ENCODE data around the gene EEF1AKMT3. TPM values are rescaled to one million over a fixed set of nuclear protein-coding genes. Genes with fewer than 3 reads are reported as not detected.

Gene EEF1AKMT3
- total RNA-seq, 1 donor: 6.9 TPM

DNA sequence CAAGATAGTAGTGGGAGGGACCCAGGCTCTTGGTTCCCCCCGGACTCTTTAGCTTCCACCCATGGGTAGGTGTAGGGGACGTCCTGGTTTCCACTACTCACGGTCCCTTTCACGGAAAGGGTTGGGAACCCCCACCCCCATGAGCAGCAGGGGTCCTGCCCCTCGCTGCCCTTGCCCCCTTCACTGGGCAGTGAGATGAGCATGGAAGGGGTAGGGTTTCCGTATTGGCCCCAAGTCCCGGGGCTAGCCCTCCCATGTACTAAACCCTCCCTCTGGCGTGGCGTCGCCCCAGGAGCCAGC, 46.6 kb upstream of the EEF1AKMT3 start:
- DNase-seq (ENCODE audit: low read depth): no peak
- peak overlapping the region; percentile 86 for H3K4me3 ChIP-seq (ENCODE audit: low read depth, low read length)
- no peak for TF ChIP-seq CTCF (IDR thresholded peaks at IDR 0.05; ENCODE audit: insufficient read depth, low read depth, low read length)

DNA sequence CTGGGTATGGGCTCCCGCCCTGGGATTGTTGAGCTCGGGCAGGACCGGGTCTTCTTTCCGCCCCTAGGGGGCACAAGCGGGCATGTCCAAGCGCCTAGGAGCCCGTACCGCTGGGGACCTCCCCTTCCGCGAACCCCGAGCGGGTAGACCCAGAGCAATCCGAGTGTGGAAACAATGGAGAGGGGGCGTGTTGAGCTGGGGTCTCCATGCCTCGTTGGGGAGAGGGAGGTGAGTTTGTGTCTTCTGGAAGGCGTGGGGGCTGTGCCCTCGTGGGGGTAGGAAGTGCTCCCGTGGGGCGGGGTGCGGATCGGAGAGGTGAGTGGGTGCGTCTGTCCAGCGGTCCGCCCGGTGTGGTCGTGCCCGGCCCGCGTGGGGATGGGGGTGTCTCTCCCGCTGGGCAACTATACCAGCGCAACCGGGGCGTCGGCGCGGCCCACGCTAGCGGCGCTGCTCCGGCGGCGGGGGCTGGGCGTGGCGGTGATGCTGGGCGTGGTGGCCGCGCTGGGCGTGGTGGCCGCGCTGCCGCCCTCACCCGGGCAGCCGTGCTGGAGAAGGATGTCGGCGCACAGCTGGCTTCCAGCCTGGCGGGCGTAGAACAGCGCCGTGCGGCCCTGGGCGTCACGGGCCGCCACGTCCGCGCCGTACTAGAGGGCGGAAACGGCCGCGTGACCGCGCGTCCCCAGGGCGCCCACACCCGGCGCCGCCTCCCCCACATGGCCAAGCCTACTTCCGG, 46.1 kb upstream of the EEF1AKMT3 start:
- H3K4me3 ChIP-seq (ENCODE audit: low read depth, low read length): peak overlapping the region; percentile 86
- peak; percentile 87 for DNase-seq (ENCODE audit: low read depth)
- TF ChIP-seq CTCF (IDR thresholded peaks at IDR 0.05; ENCODE audit: insufficient read depth, low read depth, low read length): peak; percentile 92

DNA sequence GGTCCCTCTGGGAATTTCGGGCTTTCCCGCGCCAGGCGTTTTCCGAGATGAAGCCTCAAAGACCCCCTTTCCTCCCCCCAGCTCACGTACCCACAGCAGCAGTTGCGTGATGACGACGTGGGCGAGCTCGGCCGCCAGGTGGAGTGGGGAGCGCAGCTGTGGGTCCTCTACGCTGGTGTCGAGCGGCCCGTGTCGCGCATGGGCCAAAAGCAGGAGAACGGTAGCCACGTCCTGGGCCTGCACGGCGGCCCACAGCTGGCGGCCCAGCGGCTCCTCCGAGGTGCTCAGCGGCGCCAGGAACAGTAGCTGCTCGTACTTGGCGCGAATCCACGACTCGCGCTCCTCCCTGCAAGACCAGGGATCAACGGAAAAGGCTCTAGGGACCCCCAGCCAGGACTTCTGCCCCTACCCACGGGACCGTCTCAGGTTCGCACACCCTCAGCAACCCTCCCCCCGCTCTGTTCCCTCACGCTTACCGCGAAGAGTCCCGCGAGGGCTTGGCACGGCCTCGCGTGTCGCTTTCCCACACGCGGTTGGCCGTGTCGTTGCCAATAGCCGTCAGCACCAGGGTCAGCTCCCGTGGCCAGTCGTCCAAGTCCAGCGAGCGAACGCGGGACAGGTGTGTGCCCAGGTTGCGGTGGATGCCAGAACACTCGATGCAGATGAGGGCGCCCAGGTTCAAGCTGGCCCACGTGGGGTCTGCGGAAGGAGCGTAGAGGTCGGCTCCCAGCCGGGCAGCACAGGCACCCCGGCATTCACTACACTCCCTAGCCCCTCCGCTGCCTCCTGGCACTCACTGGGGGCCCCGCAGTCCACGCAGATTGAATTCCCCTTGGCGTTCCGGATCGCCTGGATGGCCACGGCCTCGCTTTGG, 45.3 kb upstream of the EEF1AKMT3 start:
- H3K4me3 ChIP-seq (ENCODE audit: low read depth, low read length): peak overlapping the region; percentile 86
- peak; percentile 52 for TF ChIP-seq CTCF (IDR thresholded peaks at IDR 0.05; ENCODE audit: insufficient read depth, low read depth, low read length)
- peak; percentile 26 for DNase-seq (ENCODE audit: low read depth)

GRCh38 chr12:57727758-57728395, 44.5 kb upstream of the EEF1AKMT3 start:
- TF ChIP-seq CTCF (IDR thresholded peaks at IDR 0.05; ENCODE audit: insufficient read depth, low read depth, low read length): no peak
- no peak overlapping the region for H3K4me3 ChIP-seq (ENCODE audit: low read depth, low read length)
- DNase-seq (ENCODE audit: low read depth): no peak

GRCh38 chr12:57729321-57729844, 43.0 kb upstream of the EEF1AKMT3 start:
- no peak for DNase-seq (ENCODE audit: low read depth)
- TF ChIP-seq CTCF (IDR thresholded peaks at IDR 0.05; ENCODE audit: insufficient read depth, low read depth, low read length): no peak
- H3K4me3 ChIP-seq (ENCODE audit: low read depth, low read length): no peak overlapping the region

DNA sequence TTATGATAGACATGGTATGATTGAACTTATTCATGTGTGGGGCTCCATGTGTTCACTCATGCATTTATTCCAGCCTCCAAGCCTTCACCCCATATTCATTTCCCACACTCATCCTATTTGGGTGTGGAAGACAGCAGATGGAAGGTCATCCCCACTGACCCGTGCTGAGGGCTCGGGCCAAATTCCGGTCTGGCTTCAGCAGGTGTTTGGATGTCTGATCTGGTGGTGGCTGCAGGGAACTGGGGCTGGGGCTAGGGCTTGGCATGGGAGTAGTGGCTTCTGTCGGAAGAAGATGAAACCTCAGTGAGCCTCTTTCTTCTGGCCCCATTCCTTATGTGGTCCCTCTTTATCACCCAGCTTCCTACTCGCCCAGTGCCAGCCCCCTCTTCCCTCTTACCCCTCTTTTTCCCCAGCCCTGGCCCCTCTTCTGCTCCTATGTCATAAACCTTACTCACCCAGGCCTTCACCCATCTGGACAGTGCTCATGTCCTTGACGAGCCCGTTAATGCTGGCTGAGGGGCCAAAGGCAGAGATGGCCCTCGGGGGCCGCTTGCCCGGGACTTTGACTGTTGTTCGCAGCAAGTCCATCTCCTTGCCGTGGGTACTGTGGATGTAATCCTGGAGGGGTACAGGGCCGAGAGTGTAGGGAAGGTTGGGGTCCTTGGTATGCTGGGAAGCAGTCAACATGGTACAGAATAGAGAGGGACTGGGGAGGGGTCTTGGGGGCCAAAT, 41.9 kb upstream of the EEF1AKMT3 start:
- no peak for DNase-seq (ENCODE audit: low read depth)
- TF ChIP-seq CTCF (IDR thresholded peaks at IDR 0.05; ENCODE audit: insufficient read depth, low read depth, low read length): no peak
- no peak overlapping the region for H3K4me3 ChIP-seq (ENCODE audit: low read depth, low read length)
